GM21423 (cell line): ENCODE data around the gene TASOR2.

Experiments
- ATAC-seq: cut with Tn5 transposase; IDR thresholded peaks from one replicate; pipeline ENCODE4 v1.9.1; 2021; ENCODE audit warnings: mild to moderate bottlenecking, moderate library complexity; ENCODE audit not compliant: unreplicated experiment

Gene TASOR2

GRCh38 chr10:5654218-5654755 is 30.4 kb upstream of the TASOR2 start:
- no peak for ATAC-seq

- no peak for ATAC-seq
Measured at GRCh38 chr10:5655121-5655520, 29.5 kb upstream of the TASOR2 start.

- ATAC-seq, result no peak
Measured at GRCh38 chr10:5656737-5657579, 27.7 kb upstream of the TASOR2 start.

- no peak for ATAC-seq
Measured at GRCh38 chr10:5658871-5659618, 25.6 kb upstream of the TASOR2 start.

- ATAC-seq, result peak; percentile 53
Measured at GRCh38 chr10:5659702-5660528, 24.7 kb upstream of the TASOR2 start.

GRCh38 chr10:5661043-5661442 is 23.6 kb upstream of the TASOR2 start:
- no peak for ATAC-seq

- ATAC-seq, result no peak
Measured at GRCh38 chr10:5662708-5663579, 21.7 kb upstream of the TASOR2 start.

GRCh38 chr10:5663692-5664427 is 20.8 kb upstream of the TASOR2 start:
- no peak for ATAC-seq

GRCh38 chr10:5665373-5666007 is 19.1 kb upstream of the TASOR2 start:
- ATAC-seq, result no peak

- peak; percentile 60 for ATAC-seq
Measured at GRCh38 chr10:5666008-5666840, 18.4 kb upstream of the TASOR2 start, which contains the start of gene ASB13. Gene ASB13, minus strand, starts transcription at chr10:5666595. Its CDS starts 44 bp downstream, at chr10:5666551.

GRCh38 chr10:5666841-5667630 is 17.6 kb upstream of the TASOR2 start:
- no peak for ATAC-seq

GRCh38 chr10:5668429-5668828 is 16.2 kb upstream of the TASOR2 start:
- no peak for ATAC-seq

GRCh38 chr10:5669604-5670003 is 15.0 kb upstream of the TASOR2 start:
- ATAC-seq, result no peak

- no peak for ATAC-seq
Measured at GRCh38 chr10:5670662-5671375, 13.8 kb upstream of the TASOR2 start.

- ATAC-seq, result no peak
Measured at GRCh38 chr10:5678397-5679036, 6.1 kb upstream of the TASOR2 start.

- ATAC-seq, result no peak
Measured at GRCh38 chr10:5679037-5679435, 5.6 kb upstream of the TASOR2 start.
